ENCODE measurements around the gene NECTIN3.

The NECTIN3 gene

GRCh38 chr3:111200027-111200426, 128.4 kb downstream of the NECTIN3 start:
- DNase-seq (ENCODE audit: low read depth in 2 of 2), result no peak

GRCh38 chr3:111210003-111210711, 138.5 kb downstream of the NECTIN3 start:
- no peak for DNase-seq (ENCODE audit: low read depth in 2 of 2)

GRCh38 chr3:111210866-111211564, 139.4 kb downstream of the NECTIN3 start:
- no peak for DNase-seq (ENCODE audit: low read depth in 2 of 2)

- no peak for DNase-seq (ENCODE audit: low read depth in 2 of 2)
Observed at GRCh38 chr3:111212511-111212910, 140.9 kb downstream of the NECTIN3 start.

- DNase-seq (ENCODE audit: low read depth in 2 of 2), result no peak
Observed at GRCh38 chr3:111215481-111215880, 143.9 kb downstream of the NECTIN3 start.

GRCh38 chr3:111218615-111219014, 147.0 kb downstream of the NECTIN3 start:
- no peak for DNase-seq (ENCODE audit: low read depth in 2 of 2)

- no peak for DNase-seq (ENCODE audit: low read depth in 2 of 2)
Observed at GRCh38 chr3:111227216-111227615, 155.6 kb downstream of the NECTIN3 start.

GRCh38 chr3:111229301-111229700, 157.7 kb downstream of the NECTIN3 start:
- DNase-seq (ENCODE audit: low read depth in 2 of 2), result no peak

- no peak for DNase-seq (ENCODE audit: low read depth in 2 of 2)
Observed at GRCh38 chr3:111236836-111237713, 165.5 kb downstream of the NECTIN3 start.

- no peak for DNase-seq (ENCODE audit: low read depth in 2 of 2)
Observed at GRCh38 chr3:111237946-111238345, 166.3 kb downstream of the NECTIN3 start.

GRCh38 chr3:111238885-111239284, 167.3 kb downstream of the NECTIN3 start:
- DNase-seq (ENCODE audit: low read depth in 2 of 2), result no peak

- DNase-seq (ENCODE audit: low read depth in 2 of 2), result no peak
Observed at GRCh38 chr3:111241960-111242359, 170.3 kb downstream of the NECTIN3 start.

Measured in stimulated activated CD8-positive, alpha-beta memory T cell treated with anti-CD3 and anti-CD28 coated beads, Interleukin-2, amount 100 ng/mL, for 48 hours (primary cell).